ENCODE results near the gene NFATC4.

NFATC4 gene

GRCh38 chr14:24409192-24409591, 41.2 kb downstream of the NFATC4 start:
- Histone ChIP-seq H3K27me3 (ENCODE audit: control insufficient read depth, insufficient read depth, low read length, poor library complexity, severe bottlenecking) (no peaks in the 10 kb centered on the region), H3K36me3 (ENCODE audit: control insufficient read depth, insufficient read depth, low read length) (peaks cover 14% of the 10 kb centered on the region), H3K4me1 (ENCODE audit: control insufficient read depth, insufficient read depth, low read length) (peaks cover 3% of the 10 kb centered on the region), H3K27ac (ENCODE audit: insufficient read depth, low read depth, low read length, poor library complexity, severe bottlenecking) (no peak overlapping the region), H3K4me3 (ENCODE audit: insufficient read depth, low read depth, low read length) (no peak overlapping the region), H3K9me3 (ENCODE audit: control insufficient read depth, low read length) (no peaks in the 10 kb centered on the region)
- 86% methylated on average over 6 of the region's 6 CpGs for WGBS, 2 experiments

- Histone ChIP-seq H3K36me3 (ENCODE audit: control insufficient read depth, insufficient read depth, low read length) (peaks cover 16% of the 10 kb centered on the region), H3K9me3 (ENCODE audit: control insufficient read depth, low read length) (no peaks in the 10 kb centered on the region), H3K27me3 (ENCODE audit: control insufficient read depth, insufficient read depth, low read length, poor library complexity, severe bottlenecking) (no peaks in the 10 kb centered on the region), H3K4me1 (ENCODE audit: control insufficient read depth, insufficient read depth, low read length) (no peaks in the 10 kb centered on the region), H3K27ac (ENCODE audit: insufficient read depth, low read depth, low read length, poor library complexity, severe bottlenecking) (no peak overlapping the region), H3K4me3 (ENCODE audit: insufficient read depth, low read depth, low read length) (no peak overlapping the region)
- WGBS, 2 experiments: 94 to 96% methylated on average over 10 of the region's 10 CpGs
These were observed 42.0 kb downstream of the NFATC4 start for GRCh38 chr14:24409956-24410355.

DNA sequence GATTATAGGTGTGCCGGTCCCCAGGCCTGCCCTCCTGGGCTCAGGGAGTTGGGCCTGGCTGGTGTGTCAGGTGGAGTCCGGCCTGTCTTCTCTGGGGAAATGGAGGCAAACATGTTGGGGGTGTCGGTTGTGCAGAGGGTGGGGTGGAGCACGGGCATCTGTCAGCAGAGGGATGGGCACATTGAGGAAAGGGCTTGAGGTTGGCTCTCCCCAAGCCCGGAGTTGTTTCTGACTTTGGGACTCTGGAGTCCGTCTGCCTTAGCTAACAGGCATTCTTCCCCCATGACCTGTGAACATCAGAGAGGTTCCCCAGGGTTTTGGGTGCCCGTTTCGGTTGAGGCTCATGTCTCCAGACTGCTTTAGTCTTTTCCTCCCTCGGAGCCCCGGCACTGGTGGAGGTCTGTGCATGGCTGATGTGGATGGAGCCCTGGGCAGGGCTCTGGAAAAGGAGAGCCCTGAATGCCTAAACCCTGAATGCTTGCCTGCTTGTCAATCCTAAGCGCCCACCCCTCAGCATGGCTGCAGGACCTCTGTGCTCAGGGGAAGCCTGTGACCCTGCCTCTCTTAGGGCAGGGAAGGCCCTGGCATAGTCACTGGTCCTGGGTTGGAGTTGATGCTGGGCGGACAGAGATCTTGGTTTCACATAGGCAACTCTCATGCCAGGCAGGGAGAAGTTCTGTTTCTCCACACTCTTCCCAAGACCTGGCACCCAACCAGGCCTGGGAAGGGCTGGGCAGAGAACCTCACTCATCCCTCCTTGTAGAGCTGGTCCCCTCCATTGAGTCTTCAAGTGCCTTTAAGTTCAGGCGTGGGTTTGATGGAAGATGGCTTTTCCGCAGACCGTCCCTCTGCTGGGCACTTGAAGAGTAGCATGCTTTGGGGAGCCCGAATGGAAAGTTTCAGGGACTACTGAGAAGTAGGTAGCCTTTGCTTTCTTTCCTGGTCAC, 43.7 kb downstream of the NFATC4 start:
- Histone ChIP-seq H3K9me3 (ENCODE audit: control insufficient read depth, low read length) (no peaks in the 10 kb centered on the region), H3K4me1 (ENCODE audit: control insufficient read depth, insufficient read depth, low read length) (no peaks in the 10 kb centered on the region), H3K27ac (ENCODE audit: insufficient read depth, low read depth, low read length, poor library complexity, severe bottlenecking) (no peak overlapping the region), H3K27me3 (ENCODE audit: control insufficient read depth, insufficient read depth, low read length, poor library complexity, severe bottlenecking) (no peaks in the 10 kb centered on the region), H3K36me3 (ENCODE audit: control insufficient read depth, insufficient read depth, low read length) (peaks cover 16% of the 10 kb centered on the region), H3K4me3 (ENCODE audit: insufficient read depth, low read depth, low read length) (no peak overlapping the region)
- WGBS, 2 experiments: 80 to 81% methylated on average over 16 of the region's 16 CpGs

DNA sequence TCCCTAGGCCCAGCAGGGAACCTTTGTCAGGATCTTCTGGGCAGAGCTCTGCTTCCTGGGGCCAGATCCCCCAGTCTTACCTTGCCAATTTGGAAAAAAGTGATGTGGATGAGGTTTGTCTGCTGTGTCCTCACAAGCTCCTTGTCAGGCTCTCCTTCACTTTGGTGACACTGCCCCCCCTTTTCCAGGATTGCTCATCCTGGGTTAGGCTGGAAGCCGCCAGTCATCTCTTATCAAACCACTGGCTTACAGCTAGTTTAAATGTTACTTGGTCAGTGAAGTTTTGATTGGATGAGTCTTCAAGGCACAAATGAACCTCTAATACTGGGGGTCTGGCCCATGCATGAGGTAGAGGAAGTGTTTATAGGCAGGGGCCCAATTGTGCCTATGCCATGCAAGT, 46.1 kb downstream of the NFATC4 start:
- Histone ChIP-seq H3K27ac (ENCODE audit: insufficient read depth, low read depth, low read length, poor library complexity, severe bottlenecking) (no peak overlapping the region), H3K4me3 (ENCODE audit: insufficient read depth, low read depth, low read length) (no peak overlapping the region), H3K4me1 (ENCODE audit: control insufficient read depth, insufficient read depth, low read length) (no peaks in the 10 kb centered on the region), H3K27me3 (ENCODE audit: control insufficient read depth, insufficient read depth, low read length, poor library complexity, severe bottlenecking) (no peaks in the 10 kb centered on the region), H3K9me3 (ENCODE audit: control insufficient read depth, low read length) (no peaks in the 10 kb centered on the region), H3K36me3 (ENCODE audit: control insufficient read depth, insufficient read depth, low read length) (peaks cover 13% of the 10 kb centered on the region)
- WGBS, 2 experiments: 100% methylated on average over 1 of the region's 1 CpG

DNA sequence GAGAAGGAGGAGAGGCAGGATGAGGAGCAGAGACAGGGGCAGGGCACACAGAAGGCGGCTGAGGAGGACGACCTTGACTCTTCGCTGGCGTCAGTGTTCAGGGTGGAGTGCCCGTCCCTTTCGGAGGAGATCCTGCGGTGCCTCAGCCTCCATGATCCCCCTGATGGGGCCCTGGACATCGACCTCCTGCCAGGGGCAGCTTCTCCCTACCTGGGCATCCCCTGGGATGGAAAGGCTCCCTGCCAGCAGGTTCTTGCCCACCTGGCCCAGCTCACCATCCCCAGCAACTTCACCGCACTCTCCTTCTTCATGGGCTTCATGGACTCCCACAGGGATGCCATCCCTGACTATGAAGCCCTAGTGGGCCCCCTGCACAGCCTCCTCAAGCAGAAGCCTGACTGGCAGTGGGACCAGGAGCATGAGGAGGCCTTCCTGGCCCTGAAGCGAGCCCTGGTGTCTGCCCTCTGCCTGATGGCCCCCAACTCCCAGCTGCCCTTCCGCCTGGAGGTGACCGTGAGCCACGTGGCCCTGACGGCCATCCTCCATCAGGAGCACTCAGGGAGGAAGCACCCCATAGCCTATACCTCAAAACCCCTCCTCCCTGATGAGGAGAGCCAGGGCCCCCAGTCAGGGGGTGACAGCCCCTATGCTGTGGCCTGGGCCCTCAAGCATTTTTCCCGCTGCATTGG, 46.9 kb downstream of the NFATC4 start:
- Histone ChIP-seq H3K36me3 (ENCODE audit: control insufficient read depth, insufficient read depth, low read length) (peaks cover 13% of the 10 kb centered on the region), H3K4me3 (ENCODE audit: insufficient read depth, low read depth, low read length) (no peak overlapping the region)
- WGBS, 2 experiments: 94 to 97% methylated on average over 15 of the region's 15 CpGs

GRCh38 chr14:24415421-24416253, 47.7 kb downstream of the NFATC4 start:
- Histone ChIP-seq H3K9me3 (ENCODE audit: control insufficient read depth, low read length) (no peaks in the 10 kb centered on the region), H3K4me1 (ENCODE audit: control insufficient read depth, insufficient read depth, low read length) (no peaks in the 10 kb centered on the region), H3K27me3 (ENCODE audit: control insufficient read depth, insufficient read depth, low read length, poor library complexity, severe bottlenecking) (no peaks in the 10 kb centered on the region), H3K36me3 (ENCODE audit: control insufficient read depth, insufficient read depth, low read length) (peaks cover 13% of the 10 kb centered on the region), H3K4me3 (ENCODE audit: insufficient read depth, low read depth, low read length) (no peak overlapping the region), H3K27ac (ENCODE audit: insufficient read depth, low read depth, low read length, poor library complexity, severe bottlenecking) (no peak overlapping the region)
- 92 to 96% methylated on average over 25 of the region's 25 CpGs for WGBS, 2 experiments

More for the DNA sequence above, 46.9 kb downstream of the NFATC4 start:
- Histone ChIP-seq H3K27me3 (ENCODE audit: control insufficient read depth, insufficient read depth, low read length, poor library complexity, severe bottlenecking) (no peaks in the 10 kb centered on the region), H3K4me1 (ENCODE audit: control insufficient read depth, insufficient read depth, low read length) (no peaks in the 10 kb centered on the region), H3K9me3 (ENCODE audit: control insufficient read depth, low read length) (no peaks in the 10 kb centered on the region), H3K27ac (ENCODE audit: insufficient read depth, low read depth, low read length, poor library complexity, severe bottlenecking) (no peak overlapping the region)

- Histone ChIP-seq H3K27ac (ENCODE audit: insufficient read depth, low read depth, low read length, poor library complexity, severe bottlenecking) (no peak overlapping the region), H3K4me3 (ENCODE audit: insufficient read depth, low read depth, low read length) (no peak overlapping the region), H3K27me3 (ENCODE audit: control insufficient read depth, insufficient read depth, low read length, poor library complexity, severe bottlenecking) (no peaks in the 10 kb centered on the region), H3K36me3 (ENCODE audit: control insufficient read depth, insufficient read depth, low read length) (peaks cover 13% of the 10 kb centered on the region), H3K9me3 (ENCODE audit: control insufficient read depth, low read length) (no peaks in the 10 kb centered on the region), H3K4me1 (ENCODE audit: control insufficient read depth, insufficient read depth, low read length) (no peaks in the 10 kb centered on the region)
- WGBS, 2 experiments: 92% methylated on average over 19 of the region's 19 CpGs
These were observed 48.4 kb downstream of the NFATC4 start for GRCh38 chr14:24416254-24416931.

DNA sequence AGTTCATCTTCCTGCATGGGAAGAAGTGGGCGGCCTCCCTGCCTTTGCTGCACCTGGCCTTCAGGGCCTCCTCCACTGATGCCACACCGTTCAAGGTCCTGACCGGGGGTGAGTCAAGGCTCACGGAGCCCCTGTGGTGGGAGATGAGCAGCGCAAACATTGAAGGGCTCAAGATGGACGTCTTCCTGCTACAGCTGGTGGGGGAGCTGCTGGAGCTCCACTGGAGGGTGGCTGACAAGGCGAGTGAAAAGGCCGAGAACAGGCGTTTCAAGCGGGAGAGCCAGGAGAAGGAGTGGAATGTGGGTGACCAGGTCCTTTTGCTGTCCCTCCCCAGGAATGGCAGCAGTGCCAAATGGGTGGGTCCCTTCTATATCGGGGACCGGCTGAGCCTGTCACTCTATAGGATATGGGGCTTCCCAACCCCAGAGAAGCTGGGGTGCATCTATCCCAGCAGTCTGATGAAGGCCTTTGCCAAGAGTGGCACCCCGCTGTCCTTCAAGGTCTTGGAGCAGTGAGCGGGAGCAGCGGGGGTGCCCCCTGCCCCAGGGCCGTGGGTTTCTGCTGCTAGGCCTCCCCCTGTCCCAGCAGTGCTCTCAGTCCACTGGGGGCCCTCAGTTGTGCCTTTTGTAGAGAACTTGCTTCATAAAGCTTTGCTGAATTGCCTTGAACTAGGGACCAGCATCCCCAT, 49.1 kb downstream of the NFATC4 start:
- WGBS, 2 experiments: 90 to 91% methylated on average over 16 of the region's 16 CpGs
- Histone ChIP-seq H3K27me3 (ENCODE audit: control insufficient read depth, insufficient read depth, low read length, poor library complexity, severe bottlenecking) (no peaks in the 10 kb centered on the region), H3K27ac (ENCODE audit: insufficient read depth, low read depth, low read length, poor library complexity, severe bottlenecking) (no peak overlapping the region), H3K4me3 (ENCODE audit: insufficient read depth, low read depth, low read length) (no peak overlapping the region), H3K9me3 (ENCODE audit: control insufficient read depth, low read length) (no peaks in the 10 kb centered on the region), H3K36me3 (ENCODE audit: control insufficient read depth, insufficient read depth, low read length) (peaks cover 13% of the 10 kb centered on the region), H3K4me1 (ENCODE audit: control insufficient read depth, insufficient read depth, low read length) (no peaks in the 10 kb centered on the region)

DNA sequence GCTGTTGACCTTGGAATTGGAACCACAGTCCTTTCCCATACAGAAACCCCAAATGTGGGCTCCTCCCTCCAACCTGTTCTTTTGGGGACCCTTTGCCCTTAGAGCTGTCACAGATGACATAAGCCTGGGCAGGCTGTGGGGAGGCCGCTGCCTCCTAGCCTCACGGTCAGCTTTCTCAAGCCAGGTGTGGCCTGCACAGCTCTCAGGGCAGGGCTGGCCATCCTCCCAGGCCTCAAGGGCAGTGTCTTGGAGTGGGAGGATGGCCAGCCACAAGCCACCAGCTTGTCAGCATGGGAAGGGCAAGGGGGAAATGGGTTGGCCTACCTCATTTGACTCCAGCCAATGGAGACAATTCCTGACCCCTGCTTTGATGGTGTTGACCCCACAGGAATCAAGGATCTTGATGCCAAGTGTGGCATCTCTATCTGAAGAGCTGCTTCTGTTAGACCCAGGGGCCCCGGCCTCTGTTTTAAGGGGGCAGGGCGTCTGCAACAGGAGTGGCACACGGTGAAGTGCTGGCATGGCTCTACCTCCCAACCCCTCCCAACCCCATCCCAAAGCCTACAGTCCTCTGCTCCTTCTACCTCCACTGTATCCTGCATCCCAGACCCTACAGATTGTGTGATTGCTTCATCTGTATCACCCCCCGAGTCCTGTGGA, 50.0 kb downstream of the NFATC4 start:
- WGBS, 2 experiments: 86 to 89% methylated on average over 6 of the region's 6 CpGs
- Histone ChIP-seq H3K36me3 (ENCODE audit: control insufficient read depth, insufficient read depth, low read length) (peaks cover 13% of the 10 kb centered on the region), H3K4me1 (ENCODE audit: control insufficient read depth, insufficient read depth, low read length) (no peaks in the 10 kb centered on the region), H3K9me3 (ENCODE audit: control insufficient read depth, low read length) (no peaks in the 10 kb centered on the region), H3K4me3 (ENCODE audit: insufficient read depth, low read depth, low read length) (no peak overlapping the region), H3K27me3 (ENCODE audit: control insufficient read depth, insufficient read depth, low read length, poor library complexity, severe bottlenecking) (peaks cover 3% of the 10 kb centered on the region), H3K27ac (ENCODE audit: insufficient read depth, low read depth, low read length, poor library complexity, severe bottlenecking) (no peak overlapping the region)
